GM19240 (cell line): ENCODE measurements around the gene ARHGAP10.
"Not testable (repeated sequence)": the region's sequence is repeated elsewhere in the genome, so short reads cannot be mapped to it uniquely, and the experiment has no call there.

Experiments used
- DNase-seq: peaks from one replicate; pipeline ENCODE4 v3.0.0; 2011; ENCODE audit warnings: low spot score; ENCODE audit not compliant: insufficient read length

ARHGAP10 gene

DNA sequence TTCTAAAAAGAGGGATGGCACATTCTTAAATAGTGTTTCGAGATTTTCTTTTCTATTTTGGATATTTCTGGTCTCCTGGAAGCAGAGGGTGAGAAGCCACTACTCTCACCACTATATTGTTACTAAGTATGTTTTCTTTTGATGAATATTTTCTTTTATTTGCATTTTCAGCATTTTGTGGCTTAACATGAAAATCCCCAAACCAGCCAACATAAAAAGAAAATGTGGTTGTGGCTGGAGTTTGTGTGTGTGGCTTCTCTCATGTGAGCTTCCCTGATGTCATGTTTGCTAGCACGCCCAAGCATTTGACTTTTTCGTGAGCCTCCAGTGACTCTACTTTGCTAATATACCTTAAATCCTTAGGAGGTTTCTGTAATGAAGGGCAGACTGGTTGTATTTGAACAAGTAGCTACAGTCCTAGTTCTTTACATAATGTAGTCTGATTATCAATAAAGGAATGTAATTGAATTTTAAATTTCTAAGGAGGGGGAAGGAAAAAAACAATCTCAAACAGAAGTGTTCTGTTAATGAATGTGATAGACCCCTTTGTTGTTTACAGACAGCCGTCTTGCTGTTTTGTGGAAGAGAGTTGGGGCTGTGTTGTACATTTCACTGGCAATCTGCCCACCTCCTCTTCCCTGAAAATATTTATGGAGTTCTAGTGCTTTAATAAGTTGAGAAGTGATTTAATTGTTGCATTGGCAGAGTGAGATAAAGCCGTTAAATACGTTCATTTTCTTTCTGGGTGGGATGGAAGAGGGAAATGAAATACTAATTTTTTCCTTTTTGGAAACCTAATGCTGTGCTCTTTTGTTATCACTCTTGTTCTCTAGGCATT is 114.6 kb downstream of the ARHGAP10 start:
- DNase-seq, result no peak

DNA sequence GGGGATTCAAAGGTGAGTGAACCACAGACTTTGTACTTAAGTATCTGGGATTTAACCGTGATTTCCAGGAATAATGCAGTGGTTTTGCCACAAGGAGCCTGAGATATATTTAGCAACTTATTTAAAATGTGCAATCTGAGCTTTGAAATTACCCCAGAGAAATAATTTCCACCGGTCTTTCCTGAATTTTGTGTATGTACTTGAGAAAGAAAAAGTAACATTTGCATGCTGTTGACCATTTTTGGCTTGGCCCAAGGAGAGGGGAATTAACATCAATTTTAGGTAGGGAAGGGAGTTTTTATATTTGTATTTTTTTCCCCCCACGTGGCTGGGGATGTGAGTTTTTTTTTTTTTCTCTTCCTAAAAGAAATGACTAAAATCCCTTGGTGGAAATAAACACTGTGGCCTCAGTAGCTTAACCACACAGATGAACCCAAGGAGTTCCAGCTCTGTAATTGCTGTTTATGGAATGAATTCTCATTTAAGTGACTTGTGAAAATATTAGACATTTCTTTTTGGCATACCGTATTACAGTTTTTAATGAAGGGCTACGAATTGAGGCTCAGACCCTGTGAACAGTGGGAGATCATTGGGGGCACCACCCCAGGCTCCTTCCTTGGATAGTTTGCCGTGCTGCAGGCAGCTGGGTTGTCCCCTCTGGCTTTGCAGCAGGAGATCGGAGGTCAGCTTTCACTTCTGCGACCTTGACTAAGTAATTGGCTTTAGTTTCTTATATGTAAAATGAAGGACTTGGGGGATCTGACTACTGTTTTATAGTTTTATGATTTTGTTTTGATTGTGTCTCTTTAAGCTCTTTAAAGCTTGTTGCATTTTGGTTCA is 116.1 kb downstream of the ARHGAP10 start:
- DNase-seq, result no peak

DNA sequence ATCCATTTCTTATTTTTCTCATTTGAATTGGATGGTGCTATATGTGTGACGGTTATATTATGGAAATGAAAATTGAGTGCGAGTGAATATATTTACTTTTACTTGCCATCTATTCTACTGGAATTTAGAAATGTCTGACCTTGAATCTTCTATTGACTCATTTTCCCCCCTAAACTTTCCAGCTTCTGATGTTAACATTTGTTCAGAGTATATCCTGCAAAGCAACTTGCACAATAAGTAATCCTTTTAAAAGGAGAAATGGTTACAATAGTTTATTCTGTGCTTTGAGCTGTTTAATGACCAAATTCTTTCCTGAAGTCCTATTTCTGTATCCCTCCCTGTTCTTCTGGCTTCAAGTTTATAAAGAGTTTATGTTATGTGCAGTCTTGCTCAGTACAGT is 116.7 kb downstream of the ARHGAP10 start:
- DNase-seq, result no peak

DNA sequence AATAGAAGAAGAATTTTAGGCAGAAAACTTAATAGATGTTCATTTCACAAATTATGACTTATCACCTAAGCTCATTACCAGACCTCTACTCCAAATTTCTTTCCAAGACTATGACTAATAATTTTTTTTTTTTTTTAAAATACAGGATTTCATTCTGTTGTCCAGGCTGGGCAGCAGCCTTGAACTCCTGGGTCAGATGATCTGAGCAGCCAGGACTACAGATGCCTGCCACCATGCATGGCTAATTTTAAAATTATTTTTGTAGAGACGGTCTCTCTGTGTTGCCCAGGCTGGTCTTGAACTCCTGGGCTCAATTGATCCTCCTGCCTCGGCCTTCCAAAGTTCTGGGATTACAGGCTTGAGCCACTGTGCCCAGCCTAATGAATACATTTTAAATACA is 119.2 kb downstream of the ARHGAP10 start:
- no peak for DNase-seq

DNA sequence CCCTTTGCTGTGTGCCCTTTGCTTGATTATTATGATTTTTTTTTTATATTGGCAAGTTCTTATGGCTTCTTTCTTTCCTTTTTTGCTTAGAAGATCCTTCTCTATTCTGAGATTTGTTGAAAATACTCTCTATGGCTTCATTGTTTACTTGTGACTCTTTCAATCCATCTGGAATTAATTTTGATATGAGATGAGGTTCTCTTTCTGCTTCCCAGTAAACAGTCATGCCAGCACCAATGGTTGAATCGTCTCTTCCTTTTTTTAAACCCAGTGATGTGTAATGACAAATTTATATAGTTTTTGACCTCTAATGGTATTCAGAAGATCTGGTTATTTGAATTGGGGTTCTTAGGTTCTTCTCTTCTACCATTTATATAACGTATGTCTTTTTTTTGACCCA is 121.8 kb downstream of the ARHGAP10 start:
- no peak for DNase-seq

DNA sequence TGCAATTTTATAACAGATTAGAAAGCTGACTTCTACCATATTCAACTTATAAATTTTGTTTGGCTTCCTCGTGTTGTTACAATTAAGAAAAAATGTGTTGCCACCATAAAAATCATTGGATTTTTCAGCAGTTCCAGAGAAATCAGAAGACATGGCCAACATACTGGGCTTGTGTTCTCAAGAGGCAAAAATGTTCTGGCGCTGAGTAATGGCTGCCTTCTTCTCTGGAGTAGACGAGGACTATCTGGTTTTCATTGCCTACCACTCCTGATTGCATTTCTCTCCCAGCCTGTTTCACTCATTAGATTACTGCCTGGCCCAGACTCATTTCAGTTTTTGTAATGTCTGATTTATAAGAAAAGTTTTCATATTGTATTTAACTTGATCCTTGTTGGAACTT is 122.3 kb downstream of the ARHGAP10 start:
- no peak for DNase-seq

DNA sequence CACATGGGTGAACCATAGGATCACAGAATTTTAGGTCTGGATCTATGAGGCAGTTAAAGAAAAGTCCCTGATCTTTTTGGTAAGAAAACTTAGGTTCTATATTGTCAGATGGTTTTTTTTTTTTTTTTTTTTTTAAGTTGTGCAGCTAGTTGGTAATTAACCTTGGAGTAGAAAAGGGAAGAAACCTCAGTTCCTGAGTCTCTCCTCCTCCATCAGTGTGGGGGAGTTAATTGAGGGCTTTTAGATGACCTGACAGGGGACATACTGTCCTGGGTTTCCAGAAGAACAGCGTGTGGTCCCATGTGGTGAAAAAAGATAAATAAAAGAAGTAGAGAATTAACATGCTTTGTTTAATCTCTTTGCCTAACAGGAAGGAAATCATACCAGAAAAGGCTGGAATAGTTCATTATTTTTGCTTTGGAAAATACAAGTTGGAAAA is 123.7 kb downstream of the ARHGAP10 start:
- no peak for DNase-seq

DNA sequence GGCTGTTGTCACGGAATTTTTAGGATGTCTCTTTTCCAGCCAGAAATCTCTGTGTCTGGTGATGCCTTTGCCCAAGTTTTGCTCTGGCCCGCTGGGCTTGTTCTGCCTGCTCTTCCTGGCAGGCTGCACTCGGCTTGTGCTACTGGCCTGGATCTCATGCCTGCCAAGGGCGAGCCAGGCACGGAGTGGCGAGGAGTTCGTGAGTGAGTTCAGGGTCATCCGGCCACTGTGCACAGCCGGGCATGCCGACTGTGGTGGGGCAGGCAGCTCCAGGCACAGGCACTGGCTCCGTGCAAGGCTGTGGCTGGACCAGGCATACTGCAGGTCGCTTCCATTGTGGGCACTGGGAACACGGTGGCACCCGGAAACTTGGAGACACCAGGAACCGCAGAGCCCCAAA is 129.1 kb downstream of the ARHGAP10 start:
- DNase-seq, result no peak

DNA sequence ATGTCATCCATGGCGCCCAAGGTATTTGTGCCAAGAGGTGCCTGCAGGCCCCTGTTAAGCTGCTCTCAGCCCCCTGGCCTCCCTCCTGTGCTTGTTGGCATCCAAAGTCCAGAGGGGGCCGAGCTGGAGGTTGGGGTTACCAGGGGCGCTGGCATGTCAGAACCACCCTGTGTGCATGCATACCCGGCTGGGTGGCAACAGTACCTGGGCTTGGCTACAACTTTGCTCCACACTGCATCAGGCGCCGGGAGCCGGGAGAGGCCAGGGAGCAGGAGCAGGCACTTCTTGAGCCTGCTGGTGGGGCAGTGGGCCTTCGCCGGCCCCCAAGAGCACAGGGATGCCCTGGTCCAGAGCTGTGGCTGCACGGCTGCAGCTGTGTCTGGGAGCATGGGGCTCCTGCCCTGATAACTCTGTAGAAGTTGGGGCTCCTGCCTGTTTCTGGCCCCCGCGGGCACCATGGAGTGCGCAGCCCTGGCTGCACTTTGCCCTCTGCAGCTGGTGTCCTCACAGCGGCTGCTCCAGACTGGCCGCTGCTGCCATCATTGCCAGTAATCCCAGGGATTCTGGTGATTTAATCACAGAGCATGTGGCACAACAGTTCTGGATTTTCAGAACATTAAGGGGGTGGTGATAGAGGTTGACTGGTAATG is 130.3 kb downstream of the ARHGAP10 start:
- no peak for DNase-seq

DNA sequence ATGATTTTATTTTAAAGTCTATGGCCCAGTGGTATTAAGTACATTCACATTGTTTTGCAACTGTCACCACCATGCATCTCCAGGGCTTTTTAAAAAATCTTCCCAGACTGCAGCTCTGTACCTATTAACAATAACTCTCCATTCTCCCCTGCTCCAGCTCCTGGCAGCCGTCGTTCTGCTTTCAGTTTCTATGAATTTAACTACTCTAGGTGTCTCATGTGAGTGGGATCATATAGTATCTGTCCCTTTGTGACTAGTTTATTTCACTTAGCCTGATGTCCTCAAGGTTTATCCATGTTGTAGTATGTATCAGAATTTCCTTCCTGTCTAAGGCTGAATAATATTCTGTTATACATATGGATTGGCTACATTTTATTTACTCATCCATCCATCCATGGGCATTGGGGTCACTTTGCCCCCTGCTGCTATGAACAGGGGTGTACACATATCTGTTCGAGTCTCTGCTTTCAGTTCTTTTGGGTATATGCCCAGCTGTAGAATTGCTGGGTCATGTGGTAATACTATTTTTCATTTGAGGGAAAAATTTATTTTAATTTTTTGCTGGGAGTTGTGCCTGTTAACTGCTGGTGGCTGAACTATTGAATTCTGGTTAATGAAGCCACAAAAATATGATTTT is 131.3 kb downstream of the ARHGAP10 start:
- no peak for DNase-seq

DNA sequence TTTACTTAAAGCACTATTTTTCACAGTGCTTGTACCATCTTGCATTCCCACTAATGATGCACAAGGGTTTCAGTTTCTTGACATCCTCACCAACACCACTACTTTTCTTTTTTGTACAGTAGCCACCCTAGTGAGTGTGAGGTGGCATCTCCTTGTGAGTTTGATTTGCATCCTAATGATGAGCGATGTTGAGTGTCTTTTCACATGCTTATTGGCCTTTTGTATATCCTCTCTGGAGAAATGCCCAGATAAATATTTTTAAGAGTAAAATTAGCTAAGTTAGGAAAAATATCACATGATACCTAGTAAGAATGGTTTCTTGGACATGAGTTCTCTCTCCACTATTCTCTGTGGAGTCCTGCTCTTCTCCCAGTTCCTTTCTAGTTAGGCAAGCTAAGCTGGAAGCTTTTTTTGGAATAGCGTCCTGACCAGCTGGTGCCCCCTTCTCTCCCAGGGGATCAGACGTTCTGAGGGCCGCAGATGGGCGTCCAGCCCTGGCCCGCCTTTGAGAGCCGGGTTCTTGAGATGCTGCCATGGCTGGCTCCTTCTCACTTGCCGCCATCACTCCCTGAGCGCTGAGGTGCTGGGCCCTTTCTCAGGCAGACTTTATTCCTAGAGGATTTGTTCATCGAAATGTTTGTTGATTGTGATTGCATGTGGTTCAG is 132.1 kb downstream of the ARHGAP10 start:
- no peak for DNase-seq

DNA sequence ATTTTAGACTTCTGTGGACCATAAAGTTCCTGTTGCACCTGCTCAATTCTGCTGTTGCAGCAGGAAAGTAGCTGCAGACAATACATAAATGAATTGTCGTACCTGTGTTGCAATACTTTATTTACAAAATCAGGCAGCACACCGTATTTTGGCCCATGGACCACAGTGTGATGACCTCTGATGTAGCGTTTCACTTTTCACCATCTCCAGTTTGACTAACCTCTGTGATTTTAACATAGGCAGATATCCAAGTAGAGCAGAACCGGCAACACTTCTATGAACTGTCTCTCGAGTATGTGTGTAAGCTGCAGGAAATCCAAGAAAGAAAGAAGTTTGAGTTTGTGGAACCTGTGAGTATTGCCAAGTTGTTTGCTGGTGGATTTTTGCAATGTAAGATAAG is 132.7 kb downstream of the ARHGAP10 start:
- no peak for DNase-seq

DNA sequence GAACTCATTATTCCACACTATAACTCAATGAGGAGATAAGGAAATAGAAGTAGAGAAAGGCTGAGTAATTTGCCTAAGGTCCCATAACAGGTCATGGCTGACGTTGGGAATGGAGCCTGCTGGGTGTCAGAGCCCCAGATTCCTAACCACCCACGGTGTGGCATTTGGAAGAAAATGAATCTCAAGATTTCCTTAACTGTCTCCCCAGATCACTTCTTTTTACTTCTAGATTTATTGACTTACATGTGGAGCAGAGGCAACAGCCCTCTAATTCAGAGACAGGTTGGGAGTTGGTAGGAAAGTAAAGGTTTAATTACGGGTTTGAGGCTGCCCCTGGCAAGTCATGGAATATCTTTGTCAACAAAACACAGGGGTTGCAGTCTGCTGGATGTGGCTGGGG is 134.0 kb downstream of the ARHGAP10 start:
- no peak for DNase-seq

DNA sequence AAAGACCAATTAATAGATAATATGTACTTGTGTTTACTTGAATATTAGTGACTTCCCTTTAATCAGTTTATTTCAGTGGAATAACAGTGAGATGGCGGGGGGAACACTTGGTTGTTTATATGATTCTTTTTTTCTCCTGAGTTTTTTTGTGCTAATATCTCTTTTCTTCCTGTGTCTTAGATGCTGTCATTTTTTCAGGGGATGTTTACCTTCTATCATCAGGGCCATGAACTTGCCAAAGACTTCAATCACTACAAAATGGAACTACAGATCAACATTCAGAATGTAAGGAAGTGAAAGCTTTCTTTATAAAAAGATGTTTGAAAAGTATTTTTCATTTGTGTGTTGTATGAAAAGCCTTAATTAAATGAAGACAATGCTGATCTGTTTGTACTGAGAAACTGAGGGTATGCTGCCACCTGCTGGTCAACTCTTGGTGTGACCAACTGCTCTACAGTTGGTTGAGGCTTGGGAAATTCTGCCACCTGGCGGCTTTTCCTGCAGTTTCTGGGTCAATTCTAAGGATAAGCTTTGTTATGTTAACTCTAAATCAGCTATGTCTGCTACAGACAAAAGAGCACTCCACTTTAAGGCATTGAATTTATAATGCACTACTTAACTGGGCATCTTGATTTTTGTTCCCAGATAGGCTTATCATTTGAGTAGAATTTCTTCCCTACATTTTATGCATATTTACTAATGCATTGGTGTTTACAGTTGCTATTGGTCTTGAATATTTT is 134.8 kb downstream of the ARHGAP10 start:
- DNase-seq, result peak; percentile 55

DNA sequence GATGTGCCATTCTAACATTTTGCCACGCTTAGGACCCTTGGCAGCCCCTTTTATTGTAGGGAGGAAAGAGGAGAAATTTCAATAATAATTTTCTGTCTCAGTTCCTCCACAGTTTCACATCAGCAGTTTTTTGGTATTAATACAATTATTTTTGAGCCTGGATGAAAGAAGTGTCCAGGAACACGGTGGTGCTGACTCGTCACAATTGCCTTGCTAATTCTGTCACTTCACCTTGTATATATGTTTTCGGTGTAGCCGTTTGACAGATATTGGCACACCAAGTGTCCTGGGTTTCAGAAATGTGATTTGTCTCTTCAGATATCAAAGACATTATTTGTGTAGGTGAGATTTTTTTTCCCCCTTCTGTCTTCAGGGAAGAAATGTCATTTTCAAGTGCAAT is 142.2 kb downstream of the ARHGAP10 start:
- DNase-seq, result no peak

DNA sequence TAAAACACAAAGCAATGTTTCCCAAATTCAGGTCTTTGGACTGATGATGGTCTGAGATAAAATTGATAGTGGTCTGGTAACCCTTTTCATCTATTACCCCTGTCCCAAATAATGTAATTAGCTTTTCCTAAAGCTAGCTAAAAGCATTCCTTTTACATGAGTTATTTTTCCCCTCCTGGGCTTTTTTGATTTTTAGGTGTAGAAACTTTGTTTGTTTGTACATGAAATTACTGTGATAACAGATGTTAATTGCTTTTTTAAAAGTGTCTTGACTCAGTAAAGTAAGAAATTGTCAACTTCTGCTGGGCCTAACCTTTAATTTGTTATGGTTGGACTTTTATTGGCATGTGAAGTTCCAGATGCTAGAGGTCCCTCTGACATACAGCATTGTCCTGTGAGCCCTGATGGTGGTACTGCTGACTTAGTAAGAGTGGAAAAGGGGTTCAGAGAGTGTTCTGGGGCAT is 145.5 kb downstream of the ARHGAP10 start:
- no peak for DNase-seq

DNA sequence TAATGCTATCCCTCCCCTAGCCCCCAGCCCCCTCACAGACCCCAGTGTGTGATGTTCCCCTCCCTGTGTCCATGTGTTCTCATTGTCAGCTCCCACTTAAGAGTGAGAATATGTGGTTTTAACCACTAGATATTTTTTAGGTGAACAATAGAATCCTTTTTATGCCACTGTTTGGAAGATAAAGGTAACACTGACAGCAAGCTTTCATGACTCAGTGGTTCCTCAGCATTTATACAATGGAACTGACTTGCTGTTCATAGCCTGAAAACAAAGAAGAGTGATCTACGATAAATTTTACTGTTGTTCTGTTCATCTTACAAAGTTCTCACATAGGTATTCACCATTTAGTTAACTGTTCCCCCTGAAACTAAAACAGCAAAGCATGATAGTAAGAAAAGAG is 147.8 kb downstream of the ARHGAP10 start:
- no peak for DNase-seq

DNA sequence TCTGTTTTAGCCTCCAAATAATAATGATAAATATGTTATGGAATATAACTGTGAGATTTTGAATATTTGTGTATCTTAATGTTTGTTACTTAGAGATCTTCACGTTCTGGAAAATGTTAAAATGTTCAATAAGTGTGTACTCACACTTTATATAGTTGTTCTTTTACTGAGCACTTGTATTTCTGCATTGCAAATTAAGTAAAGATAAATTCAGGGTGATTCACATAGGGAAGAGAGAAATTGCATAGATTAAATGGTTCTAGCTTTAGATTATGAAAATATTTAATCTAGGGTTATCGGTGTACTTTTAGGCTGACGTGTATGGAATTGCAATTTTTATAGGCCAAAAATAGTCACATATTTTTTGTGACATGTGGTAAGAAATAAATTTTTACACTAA is 148.6 kb downstream of the ARHGAP10 start:
- no peak for DNase-seq

DNA sequence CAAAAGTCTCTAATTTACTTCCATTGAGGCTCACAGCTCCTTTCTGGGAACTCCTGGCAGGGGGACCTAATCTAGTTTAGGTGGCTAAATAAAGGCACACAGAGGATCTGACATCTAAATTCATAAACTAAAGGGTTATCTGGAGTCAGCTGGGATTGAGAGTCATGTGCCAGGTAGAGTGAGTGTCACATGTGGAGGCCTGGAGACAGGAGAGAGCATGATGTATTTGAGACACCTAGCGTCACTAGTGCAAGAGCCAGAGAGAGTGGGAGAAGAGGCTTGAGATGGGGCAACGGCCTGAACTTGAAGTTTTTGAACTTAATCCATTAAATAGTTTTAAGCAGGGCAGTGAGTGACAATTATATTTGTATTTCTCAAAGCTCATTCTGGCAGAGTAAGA is 152.6 kb downstream of the ARHGAP10 start:
- DNase-seq, result no peak

DNA sequence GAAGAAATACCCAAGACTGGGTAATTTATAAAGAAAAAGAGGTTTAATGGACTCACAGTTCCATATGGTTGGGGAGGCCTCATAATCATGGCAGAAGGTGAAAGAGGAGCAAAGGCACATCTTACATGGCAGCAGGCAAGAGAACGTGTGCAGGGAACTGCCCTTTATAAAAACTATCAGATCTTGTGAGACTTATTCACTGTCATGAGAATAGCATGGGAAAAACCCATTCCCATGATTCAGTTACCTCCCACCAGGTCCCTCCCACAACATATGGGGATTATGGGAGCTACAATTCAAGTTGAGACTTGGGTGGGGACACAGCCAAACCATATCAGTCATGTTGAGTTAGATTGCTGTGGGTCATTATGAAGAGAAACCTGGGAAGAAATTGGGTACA is 153.3 kb downstream of the ARHGAP10 start:
- not testable (repeated sequence) for DNase-seq
